Measurements from ENCODE around the gene HCN4.

DNA sequence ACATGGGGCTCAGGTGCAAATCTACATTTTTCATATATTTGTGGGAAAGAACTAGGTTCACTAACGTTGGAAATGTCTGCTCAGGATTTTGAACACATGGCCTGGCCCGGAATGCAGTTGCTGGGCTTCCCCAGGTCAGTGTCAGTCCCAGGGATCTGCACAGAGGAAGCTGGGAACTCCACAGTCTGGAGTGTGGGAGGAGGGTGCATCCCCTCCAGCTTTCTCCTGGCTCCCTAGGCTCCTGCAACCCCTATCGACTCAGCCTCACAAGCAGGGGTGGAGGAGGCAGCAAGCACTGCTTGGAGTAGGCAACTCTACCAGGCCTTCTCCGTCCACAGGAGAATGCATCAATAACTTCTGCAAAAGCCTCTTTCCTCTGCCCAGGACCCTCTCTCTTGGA lies 30.1 kb upstream of the HCN4 start:
- no peak for TF ChIP-seq POLR2A (IDR thresholded peaks at IDR 0.05)
- TF ChIP-seq, protein P1, sequence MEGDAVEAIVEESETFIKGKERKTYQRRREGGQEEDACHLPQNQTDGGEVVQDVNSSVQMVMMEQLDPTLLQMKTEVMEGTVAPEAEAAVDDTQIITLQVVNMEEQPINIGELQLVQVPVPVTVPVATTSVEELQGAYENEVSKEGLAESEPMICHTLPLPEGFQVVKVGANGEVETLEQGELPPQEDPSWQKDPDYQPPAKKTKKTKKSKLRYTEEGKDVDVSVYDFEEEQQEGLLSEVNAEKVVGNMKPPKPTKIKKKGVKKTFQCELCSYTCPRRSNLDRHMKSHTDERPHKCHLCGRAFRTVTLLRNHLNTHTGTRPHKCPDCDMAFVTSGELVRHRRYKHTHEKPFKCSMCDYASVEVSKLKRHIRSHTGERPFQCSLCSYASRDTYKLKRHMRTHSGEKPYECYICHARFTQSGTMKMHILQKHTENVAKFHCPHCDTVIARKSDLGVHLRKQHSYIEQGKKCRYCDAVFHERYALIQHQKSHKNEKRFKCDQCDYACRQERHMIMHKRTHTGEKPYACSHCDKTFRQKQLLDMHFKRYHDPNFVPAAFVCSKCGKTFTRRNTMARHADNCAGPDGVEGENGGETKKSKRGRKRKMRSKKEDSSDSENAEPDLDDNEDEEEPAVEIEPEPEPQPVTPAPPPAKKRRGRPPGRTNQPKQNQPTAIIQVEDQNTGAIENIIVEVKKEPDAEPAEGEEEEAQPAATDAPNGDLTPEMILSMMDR (IDR thresholded peaks at IDR 0.05), result no peak

All from thyroid gland (tissue), 4 donors.